Caco-2 (cell line): Measurements from ENCODE around the gene MAD1L1. TPM values are rescaled to one million over a fixed set of nuclear protein-coding genes. Genes with fewer than 3 reads are reported as not detected.

Source experiments
- BruUV-seq: library from RNA; stranded (reverse); fragments of 400-500 nt; replicated peaks from 2 replicates; lab custom pipeline; 2021; lab: Mats Ljungman, UMichigan
- CTCF ChIA-PET: fragments of 300-600 bp; sonication (Branson Sonifier 250); formaldehyde crosslinking; loops from one replicate; lab custom pipeline; 2022; ENCODE audit warnings: antibody characterized with exemption; lab: Charles Lee
- POLR2A ChIA-PET: fragments of 300-600 bp; sonication (Branson Sonifier 250); formaldehyde crosslinking; loops from one replicate; lab custom pipeline; 2022; ENCODE audit warnings: antibody characterized with exemption; lab: Charles Lee
- DNase-seq, 2 experiments: peaks; one replicate each; pipeline versions ENCODE4 v3.0.0 to v3.0.0-alpha.2; 2020 to 2022
- H3K27me3 ChIP-seq: replicated peaks from 2 replicates; pipeline ENCODE4 v1.6.0; 2011; ENCODE audit warnings: low read length; ENCODE audit not compliant: control insufficient read depth, insufficient read depth
- H3K36me3 ChIP-seq: 2 replicates; pipeline ENCODE4 v1.5.1; 2011; ENCODE audit warnings: low read length; ENCODE audit not compliant: control insufficient read depth, insufficient read depth
- H3K4me1 ChIP-seq: fragments of 250-450 bp; sonication (Bioruptor Pico); 2 replicates; pipeline ENCODE4 v1.5.1; 2020; ENCODE audit warnings: mild to moderate bottlenecking
- H3K4me3 ChIP-seq: 2 replicates; pipeline ENCODE4 v1.5.1; 2011; ENCODE audit warnings: low read depth, mild to moderate bottlenecking, control low read depth, low read length
- H3K9me3 ChIP-seq: fragments of 250-450 bp; sonication (Bioruptor Pico); 2 replicates; pipeline ENCODE4 v1.5.1; 2020; ENCODE audit warnings: mild to moderate bottlenecking, moderate library complexity
- H3K27ac Mint-ChIP-seq: one replicate; pipeline ENCODE4 v1.8.0; 2022; ENCODE audit warnings: mixed read lengths; ENCODE audit not compliant: unreplicated experiment
- H3K27me3 Mint-ChIP-seq: one replicate; pipeline ENCODE4 v1.8.0; 2022; ENCODE audit warnings: mixed read lengths; ENCODE audit not compliant: insufficient read depth, unreplicated experiment
- H3K36me3 Mint-ChIP-seq: one replicate; pipeline ENCODE4 v1.8.0; 2022; ENCODE audit warnings: mild to moderate bottlenecking, mixed read lengths; ENCODE audit not compliant: insufficient read depth, unreplicated experiment
- H3K4me1 Mint-ChIP-seq: one replicate; pipeline ENCODE4 v1.8.0; 2022; ENCODE audit warnings: low read depth, mixed read lengths; ENCODE audit not compliant: unreplicated experiment
- H3K4me3 Mint-ChIP-seq: one replicate; pipeline ENCODE4 v1.8.0; 2022; ENCODE audit warnings: mild to moderate bottlenecking, moderate library complexity, mixed read lengths; ENCODE audit not compliant: unreplicated experiment
- H3K9me3 Mint-ChIP-seq: one replicate; pipeline ENCODE4 v1.8.0; 2022; ENCODE audit warnings: mixed read lengths; ENCODE audit not compliant: unreplicated experiment
- intact Hi-C: fragments of 100-400 bp; cut with micrococcal nuclease; formaldehyde crosslinking; loops from one replicate; pipeline ENCODE4 v1.10.0; 2022; ENCODE audit not compliant: unreplicated experiment
- total RNA-seq: library from RNA; stranded (reverse); gene quantifications from 2 replicates; pipeline ENCODE4 v1.2.3, GENCODE V29; 2022
- TF ChIP-seq, protein P1 (sequence below), 2 experiments: fragments of 200-600 bp in 1 of 2; IDR thresholded peaks; 1 replicate in 1 of 2; 2 replicates in 1 of 2; pipeline versions ENCODE4 v1.5.1 to v1.8.0; 2011 to 2022; ENCODE audit warnings: antibody characterized with exemption in 1 of 2, control low read depth in 1 of 2, inconsistent platforms in 1 of 2, low read depth in 1 of 2, low read length in 1 of 2, mild to moderate bottlenecking in 1 of 2, moderate library complexity in 1 of 2; ENCODE audit not compliant: insufficient read depth in 1 of 2, severe bottlenecking in 1 of 2, unreplicated experiment in 1 of 2

Gene MAD1L1
- total RNA-seq, 1 experiment from 2014 or later = 58.6 TPM

DNA sequence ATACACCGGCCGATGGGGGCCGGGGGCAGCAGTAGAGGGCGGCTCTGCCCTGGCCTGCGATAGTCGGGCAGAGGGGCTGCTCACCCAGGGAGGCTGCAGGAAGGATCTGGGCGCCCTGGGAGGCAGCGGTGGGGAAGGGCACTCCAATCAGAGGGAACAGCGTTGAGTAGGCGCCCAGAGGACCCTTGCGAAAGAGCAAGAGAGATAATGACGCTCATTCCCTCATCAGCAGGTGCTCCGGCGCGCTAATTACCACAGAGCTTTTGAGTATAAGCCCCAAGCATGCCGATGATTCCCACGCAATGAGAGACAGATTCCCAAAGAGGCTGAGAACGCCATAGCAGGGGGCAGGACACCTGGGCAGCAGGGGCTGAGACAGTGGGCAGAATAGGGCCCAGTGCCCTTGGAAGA lies 215.3 kb downstream of the MAD1L1 start:
- Mint-ChIP-seq H3K36me3 (peaks cover 11% of the 10 kb centered on the region), H3K27me3 (no peaks in the 10 kb centered on the region), H3K4me1 (no peaks in the 10 kb centered on the region), H3K27ac (no peak overlapping the region), H3K4me3 (no peak overlapping the region), H3K9me3 (no peaks in the 10 kb centered on the region)
- peak in 1 of 2 experiments; percentile 19 for DNase-seq
- TF ChIP-seq, protein P1, sequence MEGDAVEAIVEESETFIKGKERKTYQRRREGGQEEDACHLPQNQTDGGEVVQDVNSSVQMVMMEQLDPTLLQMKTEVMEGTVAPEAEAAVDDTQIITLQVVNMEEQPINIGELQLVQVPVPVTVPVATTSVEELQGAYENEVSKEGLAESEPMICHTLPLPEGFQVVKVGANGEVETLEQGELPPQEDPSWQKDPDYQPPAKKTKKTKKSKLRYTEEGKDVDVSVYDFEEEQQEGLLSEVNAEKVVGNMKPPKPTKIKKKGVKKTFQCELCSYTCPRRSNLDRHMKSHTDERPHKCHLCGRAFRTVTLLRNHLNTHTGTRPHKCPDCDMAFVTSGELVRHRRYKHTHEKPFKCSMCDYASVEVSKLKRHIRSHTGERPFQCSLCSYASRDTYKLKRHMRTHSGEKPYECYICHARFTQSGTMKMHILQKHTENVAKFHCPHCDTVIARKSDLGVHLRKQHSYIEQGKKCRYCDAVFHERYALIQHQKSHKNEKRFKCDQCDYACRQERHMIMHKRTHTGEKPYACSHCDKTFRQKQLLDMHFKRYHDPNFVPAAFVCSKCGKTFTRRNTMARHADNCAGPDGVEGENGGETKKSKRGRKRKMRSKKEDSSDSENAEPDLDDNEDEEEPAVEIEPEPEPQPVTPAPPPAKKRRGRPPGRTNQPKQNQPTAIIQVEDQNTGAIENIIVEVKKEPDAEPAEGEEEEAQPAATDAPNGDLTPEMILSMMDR (IDR thresholded peaks at IDR 0.05; ENCODE audit: insufficient read depth in 1 of 2, low read depth in 1 of 2, low read length in 1 of 2, severe bottlenecking in 1 of 2, unreplicated experiment in 1 of 2) = no peak
- intact Hi-C loops = no loop called here
- CTCF ChIA-PET = no interaction called here
- Histone ChIP-seq H3K36me3 (no peaks in the 10 kb centered on the region; the same call in 1 of the 2 replicates), H3K27me3 (no peaks in the 10 kb centered on the region), H3K9me3 (no peaks in the 10 kb centered on the region), H3K4me1 (no peaks in the 10 kb centered on the region; the same call in 1 of the 2 replicates), H3K4me3 (no peak overlapping the region)
- POLR2A ChIA-PET = no interaction called here
- BruUV-seq = no TSS peak

DNA sequence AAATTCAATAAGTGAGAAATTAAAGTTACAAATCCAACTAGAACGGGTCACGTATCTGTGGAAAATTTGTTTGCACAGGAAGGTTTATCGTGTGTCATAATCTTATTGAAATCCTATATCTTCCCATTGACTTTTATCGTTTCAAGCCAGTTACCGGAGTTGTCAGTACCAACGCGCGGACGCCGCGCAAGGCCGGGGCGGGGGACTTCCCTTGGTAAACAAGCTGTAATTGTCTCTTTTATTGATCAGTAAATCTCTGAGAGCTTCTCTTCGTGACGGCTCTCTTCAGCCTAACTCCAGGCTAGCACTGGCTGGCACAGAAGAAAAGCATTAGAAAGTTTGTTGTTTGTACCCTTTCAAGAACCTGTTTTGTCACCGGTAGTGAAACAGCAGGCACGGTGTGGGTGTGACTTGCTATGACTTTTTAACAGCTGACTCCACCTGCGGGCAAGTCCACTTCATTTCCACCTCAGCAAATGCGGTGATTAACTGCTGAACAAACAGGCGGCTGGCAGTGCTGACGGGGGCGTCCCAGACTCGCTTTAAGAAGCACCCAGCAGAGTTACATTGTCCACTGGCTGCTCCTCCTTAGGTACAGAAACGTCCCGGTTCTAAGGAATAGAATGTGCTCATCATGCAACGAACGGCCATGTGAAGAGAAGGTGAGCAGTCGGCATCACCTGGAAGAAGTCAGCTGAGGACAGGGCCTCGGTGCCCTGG lies 215.8 kb downstream of the MAD1L1 start:
- Histone ChIP-seq H3K4me3 (no peak overlapping the region), H3K27me3 (no peaks in the 10 kb centered on the region), H3K36me3 (no peaks in the 10 kb centered on the region; the same call in 1 of the 2 replicates), H3K4me1 (no peaks in the 10 kb centered on the region; the same call in 1 of the 2 replicates), H3K9me3 (no peaks in the 10 kb centered on the region)
- Mint-ChIP-seq H3K36me3 (peaks cover 11% of the 10 kb centered on the region), H3K4me3 (no peak overlapping the region), H3K27me3 (no peaks in the 10 kb centered on the region), H3K9me3 (no peaks in the 10 kb centered on the region), H3K4me1 (no peaks in the 10 kb centered on the region), H3K27ac (no peak overlapping the region)
- ChIA-PET POLR2A (no interaction called here), CTCF (no interaction called here)
- DNase-seq = no peak
- intact Hi-C loops = no loop called here
- no TSS peak for BruUV-seq
- TF ChIP-seq, protein P1 (IDR thresholded peaks at IDR 0.05; ENCODE audit: insufficient read depth in 1 of 2, low read depth in 1 of 2, low read length in 1 of 2, severe bottlenecking in 1 of 2, unreplicated experiment in 1 of 2) = no peak

DNA sequence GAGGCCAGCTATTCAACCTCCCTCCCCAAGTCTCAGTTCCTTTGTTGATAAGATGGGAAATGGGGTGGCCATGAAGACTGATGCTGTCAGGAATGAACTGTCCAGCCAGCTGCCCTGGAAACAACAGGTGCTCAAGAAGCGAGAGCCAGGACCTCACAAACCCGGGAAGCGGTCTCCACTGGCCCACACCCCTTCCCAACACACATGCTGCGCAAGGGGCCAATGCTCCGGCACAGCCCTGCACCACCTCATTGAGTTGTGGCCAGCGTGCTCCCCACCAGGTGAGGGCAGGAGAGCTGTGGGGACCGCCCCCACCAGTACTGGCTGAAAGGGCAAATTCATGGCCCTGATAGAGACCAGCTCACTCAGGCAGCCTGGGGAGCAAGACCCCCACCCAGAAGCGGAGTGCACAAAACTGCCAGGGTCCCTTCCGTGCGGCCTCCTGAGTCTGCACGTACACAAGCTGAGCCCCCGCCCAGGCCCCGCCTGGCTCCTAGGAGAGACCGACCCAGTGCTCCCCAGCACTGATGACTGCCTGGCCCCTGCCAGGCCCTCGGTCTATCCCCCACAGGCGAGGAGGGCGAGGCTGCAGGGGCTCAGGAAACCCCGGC lies 216.6 kb downstream of the MAD1L1 start:
- intact Hi-C loops = no loop called here
- DNase-seq = peak in 1 of 2 experiments; percentile 20
- Histone ChIP-seq H3K9me3 (no peaks in the 10 kb centered on the region), H3K4me3 (no peak overlapping the region), H3K27me3 (no peaks in the 10 kb centered on the region), H3K36me3 (no peaks in the 10 kb centered on the region; the same call in 1 of the 2 replicates), H3K4me1 (no peaks in the 10 kb centered on the region; the same call in 1 of the 2 replicates)
- H3K9me3 Mint-ChIP-seq = no peaks in the 10 kb centered on the region
- no peaks in the 10 kb centered on the region for H3K4me1 Mint-ChIP-seq
- TF ChIP-seq, protein P1 (IDR thresholded peaks at IDR 0.05; ENCODE audit: insufficient read depth in 1 of 2, low read depth in 1 of 2, low read length in 1 of 2, severe bottlenecking in 1 of 2, unreplicated experiment in 1 of 2) = no peak
- ChIA-PET POLR2A (no interaction called here), CTCF (no interaction called here)
- no peaks in the 10 kb centered on the region for H3K27me3 Mint-ChIP-seq
- H3K27ac Mint-ChIP-seq = no peak overlapping the region
- H3K4me3 Mint-ChIP-seq = no peak overlapping the region
- peaks cover 11% of the 10 kb centered on the region for H3K36me3 Mint-ChIP-seq
- no TSS peak for BruUV-seq
